Measurements from ENCODE around the gene HDX.

- TF ChIP-seq POLR2A (IDR thresholded peaks at IDR 0.05) (no peak), CTCF (IDR thresholded peaks at IDR 0.05) (no peak)
Observed at GRCh38 chrX:84415140-84415539, 87.1 kb downstream of the HDX start.

Data from thyroid gland (tissue), 4 donors.